Measurements from ENCODE around the gene IRAK2.
A peak's percentile ranks its signal among the peaks of the same experiment; 100 is the strongest.

The IRAK2 gene

GRCh38 chr3:10182950-10183349, 18.2 kb downstream of the IRAK2 start:
- no peak overlapping the region for H3K14ac ChIP-seq (ENCODE audit: low read length in 2 of 2)
- no peak overlapping the region for H3K4me2 ChIP-seq (ENCODE audit: low read length, poor library complexity, severe bottlenecking)
- no peak overlapping the region for H4K8ac ChIP-seq (ENCODE audit: low read length)
- H4K91ac ChIP-seq (ENCODE audit: low read length) = no peak overlapping the region
- H3K9ac ChIP-seq (ENCODE audit: low read length) = no peak overlapping the region
- peaks cover 18 to 45% of the 10 kb centered on the region in 2 experiments for H3K36me3 ChIP-seq (ENCODE audit: control insufficient read depth in 1 of 2, insufficient read depth in 2 of 2, low read depth in 1 of 2, low read length in 2 of 2)
- no peak overlapping the region for H2AK5ac ChIP-seq (ENCODE audit: low read length, severe bottlenecking)
- H3K4ac ChIP-seq (ENCODE audit: low read depth in 1 of 2, low read length in 2 of 2) = no peak overlapping the region
- H3K23ac ChIP-seq (ENCODE audit: low read length in 2 of 2) = no peak overlapping the region
- H3K4me3 ChIP-seq (ENCODE audit: insufficient read depth in 1 of 2, low read depth in 1 of 2, low read length in 2 of 2) = no peak overlapping the region
- H3K18ac ChIP-seq (ENCODE audit: low read depth in 1 of 2, low read length in 2 of 2) = peak overlapping the region in 1 of 2 experiments; percentile 15
- H3K27me3 ChIP-seq (ENCODE audit: control insufficient read depth in 1 of 2, insufficient read depth in 1 of 2, low read length in 2 of 2) = no peaks in the 10 kb centered on the region
- H3K27ac ChIP-seq (ENCODE audit: low read length, poor library complexity, severe bottlenecking) = no peak overlapping the region
- 79% methylated on average over 2 of the region's 5 CpGs for WGBS
- H3K9me3 ChIP-seq (ENCODE audit: control insufficient read depth, low read length) = no peaks in the 10 kb centered on the region
- no peak overlapping the region for H2BK15ac ChIP-seq (ENCODE audit: low read depth, poor library complexity, severe bottlenecking)
- H2AFZ ChIP-seq (ENCODE audit: low read depth, low read length) = no peak overlapping the region
- DNase-seq = no peak
- H3K79me1 ChIP-seq (replicated peaks; ENCODE audit: low read length, poor library complexity, severe bottlenecking) = peaks cover 16% of the 10 kb centered on the region
- H2BK120ac ChIP-seq (ENCODE audit: low read depth, low read length) = no peak overlapping the region
- no peak overlapping the region for H2BK5ac ChIP-seq (ENCODE audit: low read depth, low read length, poor library complexity, severe bottlenecking)
- H2BK12ac ChIP-seq (ENCODE audit: low read length in 2 of 2) = no peak overlapping the region
- peaks cover 9% of the 10 kb centered on the region for H3K4me1 ChIP-seq (ENCODE audit: control insufficient read depth, insufficient read depth, low read depth, low read length)

GRCh38 chr3:10184250-10184649, 19.5 kb downstream of the IRAK2 start:
- H3K4me2 ChIP-seq (ENCODE audit: low read length, poor library complexity, severe bottlenecking) = no peak overlapping the region
- no peak overlapping the region for H3K4ac ChIP-seq (ENCODE audit: low read depth in 1 of 2, low read length in 2 of 2)
- no peak overlapping the region for H3K27ac ChIP-seq (ENCODE audit: low read length, poor library complexity, severe bottlenecking)
- H3K18ac ChIP-seq (ENCODE audit: low read depth in 1 of 2, low read length in 2 of 2) = no peak overlapping the region
- H3K14ac ChIP-seq (ENCODE audit: low read length in 2 of 2) = no peak overlapping the region
- peaks cover 23% of the 10 kb centered on the region for H3K79me1 ChIP-seq (replicated peaks; ENCODE audit: low read length, poor library complexity, severe bottlenecking)
- no peak overlapping the region for H4K8ac ChIP-seq (ENCODE audit: low read length)
- H2BK15ac ChIP-seq (ENCODE audit: low read depth, poor library complexity, severe bottlenecking) = no peak overlapping the region
- H4K91ac ChIP-seq (ENCODE audit: low read length) = no peak overlapping the region
- no peak overlapping the region for H3K9ac ChIP-seq (ENCODE audit: low read length)
- no peak overlapping the region for H2BK120ac ChIP-seq (ENCODE audit: low read depth, low read length)
- H3K9me3 ChIP-seq (ENCODE audit: control insufficient read depth, low read length) = no peaks in the 10 kb centered on the region
- H3K4me1 ChIP-seq (ENCODE audit: control insufficient read depth, insufficient read depth, low read depth, low read length) = peaks cover 12% of the 10 kb centered on the region
- WGBS = 56% methylated on average over 1 of the region's 2 CpGs
- no peak overlapping the region for H2BK5ac ChIP-seq (ENCODE audit: low read depth, low read length, poor library complexity, severe bottlenecking)
- no peak overlapping the region for H3K23ac ChIP-seq (ENCODE audit: low read length in 2 of 2)
- no peak for DNase-seq
- peaks cover 17 to 40% of the 10 kb centered on the region in 2 experiments for H3K36me3 ChIP-seq (ENCODE audit: control insufficient read depth in 1 of 2, insufficient read depth in 2 of 2, low read depth in 1 of 2, low read length in 2 of 2)
- no peak overlapping the region for H2AK5ac ChIP-seq (ENCODE audit: low read length, severe bottlenecking)
- no peak overlapping the region for H2BK12ac ChIP-seq (ENCODE audit: low read length in 2 of 2)
- no peaks in the 10 kb centered on the region for H3K27me3 ChIP-seq (ENCODE audit: control insufficient read depth in 1 of 2, insufficient read depth in 1 of 2, low read length in 2 of 2)
- no peak overlapping the region for H3K4me3 ChIP-seq (ENCODE audit: insufficient read depth in 1 of 2, low read depth in 1 of 2, low read length in 2 of 2)
- H2AFZ ChIP-seq (ENCODE audit: low read depth, low read length) = no peak overlapping the region

GRCh38 chr3:10185804-10186762, 21.4 kb downstream of the IRAK2 start:
- H2BK5ac ChIP-seq (ENCODE audit: low read depth, low read length, poor library complexity, severe bottlenecking) = no peak overlapping the region
- no peak overlapping the region for H2BK15ac ChIP-seq (ENCODE audit: low read depth, poor library complexity, severe bottlenecking)
- peak overlapping the region; percentile 70 for H3K9ac ChIP-seq (ENCODE audit: low read length)
- peaks cover 6 to 32% of the 10 kb centered on the region in 2 experiments for H3K36me3 ChIP-seq (ENCODE audit: control insufficient read depth in 1 of 2, insufficient read depth in 2 of 2, low read depth in 1 of 2, low read length in 2 of 2)
- no peak overlapping the region for H4K91ac ChIP-seq (ENCODE audit: low read length)
- H2AK5ac ChIP-seq (ENCODE audit: low read length, severe bottlenecking) = no peak overlapping the region
- H3K4me2 ChIP-seq (ENCODE audit: low read length, poor library complexity, severe bottlenecking) = no peak overlapping the region
- no peak for DNase-seq
- 85% methylated on average over 9 of the region's 12 CpGs for WGBS
- H2BK120ac ChIP-seq (ENCODE audit: low read depth, low read length) = no peak overlapping the region
- no peak overlapping the region for H4K8ac ChIP-seq (ENCODE audit: low read length)
- no peak overlapping the region for H3K4ac ChIP-seq (ENCODE audit: low read depth in 1 of 2, low read length in 2 of 2)
- H3K14ac ChIP-seq (ENCODE audit: low read length in 2 of 2) = no peak overlapping the region
- H3K79me1 ChIP-seq (replicated peaks; ENCODE audit: low read length, poor library complexity, severe bottlenecking) = peaks cover 20% of the 10 kb centered on the region
- no peak overlapping the region for H2BK12ac ChIP-seq (ENCODE audit: low read length in 2 of 2)
- no peaks in the 10 kb centered on the region for H3K27me3 ChIP-seq (ENCODE audit: control insufficient read depth in 1 of 2, insufficient read depth in 1 of 2, low read length in 2 of 2)
- peak overlapping the region in 1 of 2 experiments; percentile 53 for H3K4me3 ChIP-seq (ENCODE audit: insufficient read depth in 1 of 2, low read depth in 1 of 2, low read length in 2 of 2)
- H3K23ac ChIP-seq (ENCODE audit: low read length in 2 of 2) = no peak overlapping the region
- H3K27ac ChIP-seq (ENCODE audit: low read length, poor library complexity, severe bottlenecking) = no peak overlapping the region
- H2AFZ ChIP-seq (ENCODE audit: low read depth, low read length) = no peak overlapping the region
- H3K9me3 ChIP-seq (ENCODE audit: control insufficient read depth, low read length) = no peaks in the 10 kb centered on the region
- H3K18ac ChIP-seq (ENCODE audit: low read depth in 1 of 2, low read length in 2 of 2) = no peak overlapping the region
- H3K4me1 ChIP-seq (ENCODE audit: control insufficient read depth, insufficient read depth, low read depth, low read length) = peaks cover 11% of the 10 kb centered on the region

GRCh38 chr3:10187290-10187876, 22.7 kb downstream of the IRAK2 start:
- Histone ChIP-seq H2AK5ac (ENCODE audit: low read length, severe bottlenecking) (peak overlapping the region; percentile 8), H4K8ac (ENCODE audit: low read length) (no peak overlapping the region), H3K23ac (ENCODE audit: low read length in 2 of 2) (peak overlapping the region in 1 of 2 experiments; percentile 85), H3K4me2 (ENCODE audit: low read length, poor library complexity, severe bottlenecking) (no peak overlapping the region), H3K14ac (ENCODE audit: low read length in 2 of 2) (no peak overlapping the region), H3K9ac (ENCODE audit: low read length) (peak overlapping the region; percentile 70), H2BK120ac (ENCODE audit: low read depth, low read length) (no peak overlapping the region), H4K91ac (ENCODE audit: low read length) (no peak overlapping the region), H3K79me1 (replicated peaks; ENCODE audit: low read length, poor library complexity, severe bottlenecking) (peaks cover 20% of the 10 kb centered on the region), H3K4me3 (ENCODE audit: insufficient read depth in 1 of 2, low read depth in 1 of 2, low read length in 2 of 2) (peak overlapping the region in 1 of 2 experiments; percentile 53), H3K27ac (ENCODE audit: low read length, poor library complexity, severe bottlenecking) (no peak overlapping the region), H2AFZ (ENCODE audit: low read depth, low read length) (no peak overlapping the region), H2BK5ac (ENCODE audit: low read depth, low read length, poor library complexity, severe bottlenecking) (no peak overlapping the region), H3K4ac (ENCODE audit: low read depth in 1 of 2, low read length in 2 of 2) (no peak overlapping the region), H2BK12ac (ENCODE audit: low read length in 2 of 2) (no peak overlapping the region), H3K36me3 (ENCODE audit: control insufficient read depth in 1 of 2, insufficient read depth in 2 of 2, low read depth in 1 of 2, low read length in 2 of 2) (peaks cover 6 to 28% of the 10 kb centered on the region in 2 experiments), H3K27me3 (ENCODE audit: control insufficient read depth in 1 of 2, insufficient read depth in 1 of 2, low read length in 2 of 2) (no peaks in the 10 kb centered on the region), H3K4me1 (ENCODE audit: control insufficient read depth, insufficient read depth, low read depth, low read length) (peaks cover 20% of the 10 kb centered on the region), H2BK15ac (ENCODE audit: low read depth, poor library complexity, severe bottlenecking) (no peak overlapping the region), H3K18ac (ENCODE audit: low read depth in 1 of 2, low read length in 2 of 2) (no peak overlapping the region), H3K9me3 (ENCODE audit: control insufficient read depth, low read length) (no peaks in the 10 kb centered on the region)
- no peak for DNase-seq
- WGBS = 84% methylated on average over 4 of the region's 4 CpGs

Data from mesenchymal stem cell (in vitro differentiated cells and primary cell).